HL-60 (cell line): ENCODE data around the gene N4BP2L2.

ENCODE experiments used
- GABPA ChIP-seq: IDR thresholded peaks from 2 replicates; pipeline ENCODE4 v1.6.1; 2012; ENCODE audit warnings: low read depth
- POLR2AphosphoS5 ChIP-seq: IDR thresholded peaks from 2 replicates; pipeline ENCODE4 v1.6.1; 2012; ENCODE audit warnings: low read depth
- TF ChIP-seq, protein P1 (sequence below): IDR thresholded peaks from one replicate; pipeline ENCODE4 v1.5.1; 2011; ENCODE audit warnings: low read length, control low read depth, inconsistent platforms; ENCODE audit not compliant: insufficient read depth
- TF ChIP-seq, protein P2 (sequence below): IDR thresholded peaks from 2 replicates; pipeline ENCODE4 v1.6.1; 2012; ENCODE audit warnings: low read depth; ENCODE audit not compliant: insufficient replicate concordance

DNA sequence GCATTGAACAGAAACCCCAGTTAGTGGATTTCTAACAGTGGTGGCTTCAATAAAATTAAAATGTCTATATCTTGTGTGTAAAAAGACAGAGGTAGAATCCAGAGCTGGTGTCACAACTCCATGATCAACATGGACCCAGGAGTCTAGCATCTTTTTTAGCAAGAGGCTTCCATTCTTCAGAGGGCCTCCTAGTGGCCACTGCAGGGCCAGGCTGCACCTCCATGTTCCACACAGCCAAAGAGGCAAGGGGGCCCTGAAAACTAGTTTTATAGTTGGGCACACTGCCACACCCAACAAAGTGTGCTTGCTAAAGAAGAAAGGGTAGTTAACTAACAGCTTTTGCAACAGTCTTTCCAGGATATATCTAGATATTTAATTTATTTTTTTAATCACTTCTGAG is 123.6 kb downstream of the N4BP2L2 start:
- TF ChIP-seq, protein P1, sequence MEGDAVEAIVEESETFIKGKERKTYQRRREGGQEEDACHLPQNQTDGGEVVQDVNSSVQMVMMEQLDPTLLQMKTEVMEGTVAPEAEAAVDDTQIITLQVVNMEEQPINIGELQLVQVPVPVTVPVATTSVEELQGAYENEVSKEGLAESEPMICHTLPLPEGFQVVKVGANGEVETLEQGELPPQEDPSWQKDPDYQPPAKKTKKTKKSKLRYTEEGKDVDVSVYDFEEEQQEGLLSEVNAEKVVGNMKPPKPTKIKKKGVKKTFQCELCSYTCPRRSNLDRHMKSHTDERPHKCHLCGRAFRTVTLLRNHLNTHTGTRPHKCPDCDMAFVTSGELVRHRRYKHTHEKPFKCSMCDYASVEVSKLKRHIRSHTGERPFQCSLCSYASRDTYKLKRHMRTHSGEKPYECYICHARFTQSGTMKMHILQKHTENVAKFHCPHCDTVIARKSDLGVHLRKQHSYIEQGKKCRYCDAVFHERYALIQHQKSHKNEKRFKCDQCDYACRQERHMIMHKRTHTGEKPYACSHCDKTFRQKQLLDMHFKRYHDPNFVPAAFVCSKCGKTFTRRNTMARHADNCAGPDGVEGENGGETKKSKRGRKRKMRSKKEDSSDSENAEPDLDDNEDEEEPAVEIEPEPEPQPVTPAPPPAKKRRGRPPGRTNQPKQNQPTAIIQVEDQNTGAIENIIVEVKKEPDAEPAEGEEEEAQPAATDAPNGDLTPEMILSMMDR, result peak; percentile 42
- TF ChIP-seq, protein P2, sequence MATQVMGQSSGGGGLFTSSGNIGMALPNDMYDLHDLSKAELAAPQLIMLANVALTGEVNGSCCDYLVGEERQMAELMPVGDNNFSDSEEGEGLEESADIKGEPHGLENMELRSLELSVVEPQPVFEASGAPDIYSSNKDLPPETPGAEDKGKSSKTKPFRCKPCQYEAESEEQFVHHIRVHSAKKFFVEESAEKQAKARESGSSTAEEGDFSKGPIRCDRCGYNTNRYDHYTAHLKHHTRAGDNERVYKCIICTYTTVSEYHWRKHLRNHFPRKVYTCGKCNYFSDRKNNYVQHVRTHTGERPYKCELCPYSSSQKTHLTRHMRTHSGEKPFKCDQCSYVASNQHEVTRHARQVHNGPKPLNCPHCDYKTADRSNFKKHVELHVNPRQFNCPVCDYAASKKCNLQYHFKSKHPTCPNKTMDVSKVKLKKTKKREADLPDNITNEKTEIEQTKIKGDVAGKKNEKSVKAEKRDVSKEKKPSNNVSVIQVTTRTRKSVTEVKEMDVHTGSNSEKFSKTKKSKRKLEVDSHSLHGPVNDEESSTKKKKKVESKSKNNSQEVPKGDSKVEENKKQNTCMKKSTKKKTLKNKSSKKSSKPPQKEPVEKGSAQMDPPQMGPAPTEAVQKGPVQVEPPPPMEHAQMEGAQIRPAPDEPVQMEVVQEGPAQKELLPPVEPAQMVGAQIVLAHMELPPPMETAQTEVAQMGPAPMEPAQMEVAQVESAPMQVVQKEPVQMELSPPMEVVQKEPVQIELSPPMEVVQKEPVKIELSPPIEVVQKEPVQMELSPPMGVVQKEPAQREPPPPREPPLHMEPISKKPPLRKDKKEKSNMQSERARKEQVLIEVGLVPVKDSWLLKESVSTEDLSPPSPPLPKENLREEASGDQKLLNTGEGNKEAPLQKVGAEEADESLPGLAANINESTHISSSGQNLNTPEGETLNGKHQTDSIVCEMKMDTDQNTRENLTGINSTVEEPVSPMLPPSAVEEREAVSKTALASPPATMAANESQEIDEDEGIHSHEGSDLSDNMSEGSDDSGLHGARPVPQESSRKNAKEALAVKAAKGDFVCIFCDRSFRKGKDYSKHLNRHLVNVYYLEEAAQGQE, result no peak
- TF ChIP-seq POLR2AphosphoS5, result no peak
- no peak for TF ChIP-seq GABPA
